ENCODE results near the gene UST.

The UST gene

DNA sequence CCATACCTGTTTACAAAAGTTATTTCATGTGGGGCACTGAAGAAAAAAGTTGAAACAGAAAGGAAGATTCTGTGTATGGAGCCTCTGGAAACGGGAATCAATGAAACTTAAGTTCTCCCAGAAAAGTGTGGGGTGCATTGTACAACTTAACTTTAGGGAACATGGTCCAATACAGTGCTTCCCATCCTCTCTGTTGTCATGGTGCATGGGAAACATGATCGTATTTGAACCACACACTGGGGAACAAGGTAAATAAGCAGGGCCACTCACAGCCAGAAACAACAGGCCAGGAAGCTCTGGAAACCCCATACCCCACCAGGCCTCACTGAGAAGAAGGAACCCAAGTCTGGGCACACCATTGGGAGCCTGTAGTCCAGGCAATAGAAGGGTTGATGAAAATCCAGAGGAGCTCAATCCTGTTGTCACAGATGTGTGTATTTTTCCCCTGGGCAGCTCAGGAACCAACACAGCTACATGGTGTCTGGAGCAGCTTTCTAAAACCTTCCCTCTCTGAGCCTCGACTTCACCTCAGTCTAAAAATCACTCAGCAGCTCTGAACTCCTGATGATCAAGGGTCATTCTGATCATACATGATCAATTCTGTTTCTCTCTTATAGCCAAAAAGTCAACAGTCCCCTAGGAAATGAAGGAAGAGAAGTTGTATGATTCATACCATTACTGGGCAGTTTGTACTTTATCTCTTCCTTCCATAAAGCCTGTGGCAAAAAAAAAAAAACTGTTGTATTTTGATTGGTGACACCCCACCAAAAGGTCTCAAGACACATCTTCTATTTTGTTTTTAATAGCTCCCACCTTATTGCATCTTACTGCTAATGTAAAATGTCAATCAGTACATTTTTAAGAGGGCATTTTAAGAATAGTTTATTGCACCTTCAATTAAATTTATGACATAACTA is 372.2 kb downstream of the UST start:
- no peaks in the 10 kb centered on the region for H3K36me3 Mint-ChIP-seq (ENCODE audit: insufficient read depth)
- no peaks in the 10 kb centered on the region for H3K27me3 Mint-ChIP-seq
- no peaks in the 10 kb centered on the region for H3K9me3 Mint-ChIP-seq
- peaks cover 0 to 2% of the 10 kb centered on the region in 2 donors for H3K4me1 Mint-ChIP-seq (ENCODE audit: low read depth in 2 of 2)
- no peak overlapping the region for H3K4me3 Mint-ChIP-seq
- ATAC-seq (replicated peaks) (no peak), DNase-seq (no peak)
- no peak overlapping the region for H3K27ac Mint-ChIP-seq

DNA sequence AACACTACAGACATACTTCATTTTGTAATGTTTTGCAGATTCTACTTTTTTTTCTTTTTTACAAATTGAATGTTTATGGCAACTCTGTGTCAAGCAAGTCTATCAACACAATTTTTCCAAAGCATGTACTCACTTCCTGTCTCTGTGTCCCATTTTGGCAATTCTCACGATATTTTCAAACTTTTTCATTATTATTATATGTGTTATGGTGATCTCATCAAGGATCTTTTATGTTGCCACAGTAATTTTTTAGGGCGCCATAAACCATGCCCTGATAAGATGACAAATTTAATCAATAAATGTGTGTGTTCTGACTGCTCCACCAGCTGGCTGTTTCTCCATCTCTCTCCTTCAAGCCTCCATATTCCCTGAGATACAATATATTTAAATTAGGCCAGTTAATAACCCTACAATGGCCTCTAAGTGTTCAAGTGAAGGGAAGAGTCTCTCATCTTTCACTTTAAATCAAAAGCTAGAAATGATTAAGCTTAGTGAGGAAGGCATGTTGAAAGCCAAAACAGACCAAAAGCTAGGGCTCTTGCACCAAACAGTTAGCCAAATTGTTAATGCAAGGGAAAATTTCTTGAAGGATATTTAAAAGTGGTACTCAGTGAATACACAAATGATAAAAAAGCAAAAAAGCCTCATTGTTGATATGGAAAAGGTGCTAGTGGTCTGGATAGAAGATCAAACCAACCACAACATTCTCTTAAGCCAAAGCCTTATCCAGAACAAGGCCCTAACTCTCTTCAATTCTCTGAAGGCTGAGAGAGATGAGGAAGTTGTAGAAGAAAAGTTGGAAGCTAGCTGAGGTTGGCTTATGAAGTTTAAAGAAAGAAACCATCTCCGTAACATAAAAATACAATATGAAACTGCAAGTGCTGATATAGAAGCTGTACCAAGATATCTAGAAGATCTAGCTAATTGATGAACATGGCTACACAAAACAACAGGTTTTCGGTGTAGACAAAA is 376.3 kb downstream of the UST start:
- H3K36me3 Mint-ChIP-seq (ENCODE audit: insufficient read depth): no peaks in the 10 kb centered on the region
- peaks cover 4% of the 10 kb centered on the region in 2 donors for H3K4me1 Mint-ChIP-seq (ENCODE audit: low read depth in 2 of 2)
- DNase-seq (no peak), ATAC-seq (replicated peaks) (no peak)
- H3K9me3 Mint-ChIP-seq: no peaks in the 10 kb centered on the region
- H3K27ac Mint-ChIP-seq: no peak overlapping the region
- no peaks in the 10 kb centered on the region for H3K27me3 Mint-ChIP-seq
- H3K4me3 Mint-ChIP-seq: no peak overlapping the region

DNA sequence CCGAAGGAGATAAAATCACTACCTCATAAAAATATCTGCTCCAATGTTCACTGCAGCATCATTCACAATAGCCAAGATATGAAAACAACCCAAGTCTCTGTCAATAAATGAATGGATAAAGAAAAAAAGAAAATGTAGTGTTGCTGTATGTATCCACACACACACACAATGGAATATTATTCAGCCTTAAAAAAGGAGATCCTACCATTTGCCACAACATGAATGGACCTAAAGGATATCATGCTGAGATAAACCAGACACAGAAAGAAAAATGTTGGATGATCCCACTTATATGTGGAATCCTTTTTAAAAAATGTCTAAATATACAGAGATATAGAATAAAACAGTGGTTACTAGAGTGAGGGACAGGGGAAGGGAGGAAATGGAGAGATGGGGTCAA is 378.5 kb downstream of the UST start:
- no peaks in the 10 kb centered on the region for H3K9me3 Mint-ChIP-seq
- H3K4me3 Mint-ChIP-seq: no peak overlapping the region
- no peaks in the 10 kb centered on the region for H3K27me3 Mint-ChIP-seq
- no peak overlapping the region for H3K27ac Mint-ChIP-seq
- DNase-seq (no peak), ATAC-seq (replicated peaks) (no peak)
- H3K36me3 Mint-ChIP-seq (ENCODE audit: insufficient read depth): no peaks in the 10 kb centered on the region
- peaks cover 10 to 19% of the 10 kb centered on the region in 2 donors for H3K4me1 Mint-ChIP-seq (ENCODE audit: low read depth in 2 of 2)

Measured in effector memory CD8-positive, alpha-beta T cell (primary cell).